ENCODE data around the gene SMYD1.

DNA sequence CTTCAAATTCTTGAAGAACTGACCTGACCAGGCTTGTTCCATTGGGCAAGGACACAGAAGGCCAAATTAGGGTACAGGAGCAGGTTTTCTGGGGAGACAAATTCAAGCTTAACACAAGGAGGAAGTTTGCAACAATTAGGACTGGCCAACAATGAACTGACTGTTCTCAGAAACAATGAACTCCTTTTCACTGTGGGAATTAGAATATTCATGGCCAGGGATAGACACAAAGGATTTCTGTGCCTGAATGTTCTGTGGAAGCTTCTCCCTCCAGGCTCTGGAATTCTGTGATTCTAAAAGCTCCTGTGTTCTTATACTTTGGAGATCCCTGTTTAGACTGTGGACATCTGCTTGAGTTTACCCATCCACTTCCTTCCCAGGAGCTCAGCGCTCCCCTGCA lies 15.2 kb downstream of the SMYD1 start:
- no peak for TF ChIP-seq CTCF (IDR thresholded peaks at IDR 0.05)
- TF ChIP-seq POLR2A (IDR thresholded peaks at IDR 0.05) = no peak
- TF ChIP-seq POLR2AphosphoS5 (IDR thresholded peaks at IDR 0.05) = no peak

Measured in upper lobe of left lung (tissue), 4 donors.